ENCODE results near the gene PRPF8.
A peak's percentile ranks its signal among the peaks of the same experiment; 100 is the strongest.

PRPF8 gene

DNA sequence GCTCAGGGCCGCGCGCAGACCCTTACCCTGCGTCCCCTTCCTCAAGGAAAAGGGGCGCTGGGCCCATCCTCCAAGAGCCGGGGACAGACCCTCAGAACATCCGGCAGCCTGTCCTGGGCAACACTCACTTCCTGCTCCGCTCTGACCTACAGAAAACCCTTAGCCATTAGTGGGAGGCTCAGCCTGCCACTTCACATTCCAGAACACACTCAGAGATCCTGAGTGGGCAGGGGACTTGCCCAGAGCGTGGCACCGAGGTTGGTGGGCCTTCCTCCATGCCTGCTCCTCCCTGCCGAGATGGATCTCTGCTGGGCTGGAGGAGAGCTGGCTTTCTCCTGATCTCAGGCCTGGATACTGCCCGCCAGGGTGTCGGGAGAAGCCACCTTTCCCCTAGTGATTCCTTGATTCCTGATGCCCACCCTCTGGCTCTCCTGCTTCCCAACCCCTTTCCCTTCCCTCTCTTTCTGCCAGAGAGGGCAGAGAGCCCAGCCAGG is 40.6 kb downstream of the PRPF8 start:
- DNase-seq = peak; percentile 3 to 39

- DNase-seq = peak in 1 of 2 donors; percentile 39
Observed at GRCh38 chr17:1643293-1643998, 41.2 kb downstream of the PRPF8 start.

DNA sequence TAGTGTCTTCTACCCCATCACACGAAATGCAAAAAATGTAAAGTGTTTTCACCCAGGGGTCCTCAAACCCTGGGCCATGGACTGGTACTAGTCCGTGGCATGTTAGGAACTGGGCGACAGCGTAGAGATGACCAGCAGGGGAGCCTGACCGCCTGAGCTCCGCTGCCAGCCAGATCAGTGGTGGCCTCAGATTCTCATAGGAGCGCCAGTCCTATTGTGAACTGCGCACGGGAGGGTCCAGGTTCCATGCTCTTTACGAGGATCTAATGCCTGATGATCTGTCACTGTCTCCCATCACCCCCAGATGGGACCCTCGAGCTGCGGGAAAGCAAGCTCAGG is 43.6 kb downstream of the PRPF8 start:
- DNase-seq = no peak

- DNase-seq = no peak
Observed at GRCh38 chr17:1640329-1641064, 44.2 kb downstream of the PRPF8 start.

DNA sequence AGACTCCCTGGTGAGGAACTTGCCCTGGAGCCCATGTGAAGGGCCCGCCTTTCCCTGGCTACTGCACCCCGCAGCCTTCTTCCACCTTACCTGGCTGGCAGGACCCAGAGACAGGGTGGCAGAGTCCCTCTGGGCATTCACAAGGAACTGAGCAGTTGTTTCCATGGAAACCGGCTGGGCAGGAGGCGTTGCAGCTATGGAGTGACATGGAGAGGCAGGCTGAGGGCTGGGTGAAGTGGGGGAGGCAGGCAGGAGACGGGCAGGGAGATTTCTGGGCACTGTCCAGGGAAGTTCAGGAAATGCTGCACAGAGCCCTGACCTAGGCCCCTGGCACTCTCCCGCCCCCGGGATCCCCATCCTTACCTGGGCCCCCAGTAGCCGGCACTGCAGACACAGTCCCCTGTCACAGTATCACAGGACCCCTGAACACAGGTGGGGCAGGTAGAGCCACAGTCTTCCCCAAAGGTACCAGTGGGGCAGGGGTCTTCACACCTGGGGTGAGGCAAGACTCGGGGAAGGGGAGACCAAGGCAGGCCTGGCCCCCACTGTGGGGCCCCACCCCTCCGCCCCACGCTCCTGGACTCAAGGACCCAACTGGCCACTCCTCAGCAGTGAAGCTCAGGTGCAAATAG is 45.0 kb downstream of the PRPF8 start:
- DNase-seq = no peak

GRCh38 chr17:1638624-1639300 is 45.9 kb downstream of the PRPF8 start:
- DNase-seq = no peak

GRCh38 chr17:1638171-1638590 is 46.5 kb downstream of the PRPF8 start:
- no peak for DNase-seq

DNA sequence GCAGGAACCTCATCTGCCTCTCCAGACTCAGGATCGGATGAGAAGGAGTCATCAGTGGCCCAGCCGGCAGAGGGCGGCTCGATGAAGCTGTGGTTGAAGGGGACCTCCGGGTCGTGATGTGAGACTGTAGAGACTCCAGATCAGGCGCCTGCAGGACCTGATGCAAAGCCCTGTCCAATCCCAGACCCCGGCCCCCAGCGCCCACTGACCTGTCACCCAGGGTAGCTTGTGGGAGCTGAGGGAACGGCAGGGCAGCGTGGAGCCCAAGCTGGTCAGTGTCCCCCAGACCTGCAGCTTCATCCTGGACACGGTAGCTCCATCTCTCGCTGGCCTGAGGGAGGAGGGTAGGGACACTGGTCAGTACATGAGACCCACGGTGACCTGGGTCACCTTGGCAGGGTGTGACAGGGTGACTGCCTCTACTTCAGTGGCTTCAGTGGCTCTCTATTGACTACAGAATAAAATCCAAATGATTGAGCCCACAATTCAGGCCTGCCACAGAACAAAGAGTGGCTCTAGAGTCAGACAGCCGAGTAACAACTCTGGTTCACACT is 47.9 kb downstream of the PRPF8 start:
- no peak for DNase-seq

DNA sequence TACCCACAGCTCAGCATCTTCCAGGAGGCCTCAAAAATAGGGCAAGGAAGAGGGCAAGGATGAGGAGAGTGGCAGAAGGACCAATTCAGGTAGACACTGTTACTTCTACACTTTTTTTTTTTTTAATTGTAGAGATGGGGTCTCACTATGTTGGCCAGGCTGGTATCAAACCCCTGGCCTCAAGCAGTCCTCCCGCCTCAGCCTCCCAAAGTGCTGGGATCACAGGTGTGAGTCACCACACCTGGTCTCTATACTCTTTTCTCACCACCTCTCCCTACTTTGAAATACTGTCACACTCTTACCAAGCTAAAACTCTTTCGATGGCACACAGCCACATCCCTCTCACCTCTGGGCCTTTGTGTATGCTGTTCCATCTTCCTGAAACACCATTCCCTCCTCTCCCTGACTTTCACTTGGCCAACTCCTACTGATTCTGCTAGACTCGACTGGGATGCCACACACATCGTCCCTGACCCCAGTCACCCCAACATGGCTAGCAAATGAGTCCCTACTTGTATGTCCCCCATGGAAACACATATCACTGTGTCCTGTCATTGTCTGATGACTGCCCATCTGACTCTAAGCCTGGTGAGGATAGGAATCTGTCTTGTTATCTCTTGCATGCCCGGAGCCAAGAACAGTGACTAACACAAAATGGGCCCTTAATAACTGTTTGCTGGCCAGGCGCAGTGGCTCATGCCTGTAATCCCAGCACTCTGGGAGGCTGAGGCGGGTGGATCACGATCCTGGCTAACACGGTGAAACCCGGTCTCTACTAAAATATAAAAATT is 48.8 kb downstream of the PRPF8 start:
- no peak for DNase-seq

- no peak for DNase-seq
Observed at GRCh38 chr17:1634841-1635650, 49.6 kb downstream of the PRPF8 start.

DNA sequence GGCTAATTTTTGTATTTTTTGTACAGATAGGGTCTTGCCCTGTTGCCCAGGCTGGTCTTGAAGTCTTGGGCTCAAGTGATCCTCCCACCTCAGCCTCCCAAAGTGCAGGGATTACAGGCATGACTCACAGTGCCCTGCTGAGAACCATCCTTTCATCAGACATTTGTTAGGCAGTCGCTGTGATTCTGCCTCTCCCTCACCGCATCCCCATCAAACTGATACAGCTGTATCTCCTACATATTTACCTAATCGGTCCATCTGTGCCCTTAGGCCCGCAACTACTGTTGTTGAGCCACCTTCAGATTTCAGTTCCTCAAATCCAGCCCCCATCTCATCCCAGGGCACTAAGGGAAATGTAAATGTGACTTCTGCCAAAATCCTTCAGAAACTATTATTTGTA is 54.0 kb downstream of the PRPF8 start:
- DNase-seq = no peak

- peak; percentile 42 to 73 for DNase-seq
Observed at GRCh38 chr17:1629504-1630310, 55.0 kb downstream of the PRPF8 start.

DNA sequence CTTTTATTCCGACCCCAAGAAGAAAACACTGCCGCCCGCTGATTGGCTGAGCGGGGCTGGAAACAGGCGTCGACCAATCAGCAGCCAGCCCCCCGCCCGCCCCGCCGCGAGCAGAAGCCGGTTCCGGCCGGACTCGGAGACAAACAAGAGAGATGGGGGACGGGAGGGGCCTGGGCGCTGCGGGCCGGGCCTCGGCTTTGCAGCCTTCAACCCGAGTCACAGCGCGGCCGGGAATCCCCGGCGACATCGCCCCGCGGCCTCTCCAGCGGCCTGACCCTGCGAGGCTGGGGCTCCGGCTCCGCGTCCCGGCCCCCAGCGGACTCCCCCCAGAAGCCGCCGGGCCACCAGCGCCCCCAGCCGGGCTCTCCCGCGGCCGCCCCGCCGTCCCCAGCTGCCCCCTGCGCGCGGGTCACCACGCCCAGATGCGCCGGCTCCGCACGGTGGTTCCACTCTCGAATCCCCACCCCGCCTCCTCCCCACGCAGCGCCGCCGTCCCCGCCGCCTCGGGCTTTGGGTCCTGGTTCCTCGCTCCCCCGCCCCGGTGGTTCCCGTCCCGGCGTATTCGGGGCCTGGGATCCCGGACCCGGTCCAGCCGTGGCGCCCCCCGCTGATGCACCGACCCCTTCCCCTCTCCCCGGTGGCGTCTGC is 55.7 kb downstream of the PRPF8 start:
- peak; percentile 67 to 89 for DNase-seq

- peak; percentile 30 to 89 for DNase-seq
Observed at GRCh38 chr17:1627982-1628855, 56.4 kb downstream of the PRPF8 start, which contains the start of gene SLC43A2. Gene SLC43A2, minus strand, starts transcription at chr17:1628834. Its CDS starts 960 bp downstream, at chr17:1627874.

GRCh38 chr17:1627182-1627981 is 57.3 kb downstream of the PRPF8 start:
- peak; percentile 45 to 92 for DNase-seq

- no peak for DNase-seq
Observed at GRCh38 chr17:1626333-1626732, 58.3 kb downstream of the PRPF8 start.

DNA sequence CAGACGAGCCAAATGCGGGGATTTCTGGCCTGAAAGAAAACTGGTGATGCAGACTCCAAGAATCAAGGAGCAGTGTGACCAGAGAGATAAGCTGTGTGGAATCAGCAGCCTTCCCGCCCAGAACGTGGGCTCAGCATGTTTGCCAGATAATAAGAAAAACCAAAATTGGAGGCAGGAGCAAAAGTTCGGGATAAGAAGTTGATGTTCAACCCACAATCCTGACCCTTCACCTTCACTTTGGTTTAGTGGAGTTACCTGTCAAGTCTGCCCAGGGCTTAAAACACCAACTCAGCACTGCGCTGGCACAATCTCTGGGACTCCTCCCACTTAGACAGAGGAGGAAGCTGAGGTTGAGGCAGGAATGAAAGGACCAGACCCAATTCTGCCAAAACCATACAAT is 59.1 kb downstream of the PRPF8 start:
- no peak for DNase-seq

DNA sequence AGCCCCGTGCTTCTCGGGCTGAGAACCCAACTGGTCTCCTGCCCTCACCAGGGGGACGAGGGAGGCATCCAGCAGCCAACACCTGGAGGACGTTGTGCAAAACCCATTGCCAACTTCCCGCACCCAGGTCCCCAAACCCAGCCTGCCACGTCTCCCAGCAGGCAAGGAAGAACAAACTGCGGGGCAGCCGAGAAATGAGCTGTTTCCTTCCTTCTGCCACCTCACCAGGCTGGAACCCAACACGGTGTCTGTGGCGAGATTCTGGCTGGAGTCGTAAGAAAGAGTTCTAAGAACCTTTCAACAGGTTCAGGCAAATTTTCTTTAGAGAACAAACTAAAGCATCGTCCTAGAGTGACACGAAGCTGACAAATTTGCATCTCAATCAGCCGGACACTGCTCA is 59.6 kb downstream of the PRPF8 start:
- DNase-seq = no peak
